Measurements from ENCODE around the gene SLC12A8.
A peak's percentile ranks its signal among the peaks of the same experiment; 100 is the strongest.

SLC12A8 gene

GRCh38 chr3:125150525-125151441, 61.8 kb downstream of the SLC12A8 start:
- DNase-seq = no peak

DNA sequence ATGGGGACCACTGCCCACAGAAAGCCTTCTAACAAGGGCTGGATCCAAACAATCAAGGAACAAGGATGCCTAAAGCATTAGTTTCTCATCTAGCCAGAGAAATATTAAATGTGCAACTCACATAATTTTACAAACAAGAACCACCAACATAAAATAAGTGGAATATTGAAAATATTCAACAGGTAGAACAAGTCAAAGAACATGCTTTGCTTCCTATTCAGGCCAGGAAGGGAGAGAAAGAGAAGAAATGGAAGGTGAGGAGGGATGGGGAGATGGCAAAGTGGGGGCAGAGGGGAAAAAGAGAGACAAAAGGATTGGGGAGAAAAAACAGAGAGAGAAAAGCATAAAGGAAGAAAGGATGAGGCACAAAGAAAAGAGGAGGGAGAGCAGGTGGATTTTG, 63.1 kb downstream of the SLC12A8 start:
- DNase-seq = no peak

GRCh38 chr3:125148836-125149235, 63.7 kb downstream of the SLC12A8 start:
- no peak for DNase-seq

GRCh38 chr3:125148016-125148812, 64.3 kb downstream of the SLC12A8 start:
- DNase-seq = no peak

DNA sequence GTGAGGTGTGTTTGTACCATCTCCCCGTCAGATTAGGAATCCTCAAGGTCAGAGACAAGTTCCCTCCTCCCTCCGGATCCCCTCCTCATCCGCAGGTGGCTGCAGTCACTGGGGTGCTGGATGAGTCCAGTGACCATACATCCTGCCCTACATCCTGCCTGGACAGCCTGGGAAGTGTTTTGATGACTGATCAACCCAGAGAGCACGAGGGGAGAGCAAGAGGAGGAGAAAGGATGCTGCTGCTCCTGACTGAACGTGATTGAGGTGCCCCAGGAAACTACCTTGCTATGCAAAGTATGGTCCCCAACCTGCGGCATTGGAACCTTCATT, 65.1 kb downstream of the SLC12A8 start:
- no peak for DNase-seq

DNA sequence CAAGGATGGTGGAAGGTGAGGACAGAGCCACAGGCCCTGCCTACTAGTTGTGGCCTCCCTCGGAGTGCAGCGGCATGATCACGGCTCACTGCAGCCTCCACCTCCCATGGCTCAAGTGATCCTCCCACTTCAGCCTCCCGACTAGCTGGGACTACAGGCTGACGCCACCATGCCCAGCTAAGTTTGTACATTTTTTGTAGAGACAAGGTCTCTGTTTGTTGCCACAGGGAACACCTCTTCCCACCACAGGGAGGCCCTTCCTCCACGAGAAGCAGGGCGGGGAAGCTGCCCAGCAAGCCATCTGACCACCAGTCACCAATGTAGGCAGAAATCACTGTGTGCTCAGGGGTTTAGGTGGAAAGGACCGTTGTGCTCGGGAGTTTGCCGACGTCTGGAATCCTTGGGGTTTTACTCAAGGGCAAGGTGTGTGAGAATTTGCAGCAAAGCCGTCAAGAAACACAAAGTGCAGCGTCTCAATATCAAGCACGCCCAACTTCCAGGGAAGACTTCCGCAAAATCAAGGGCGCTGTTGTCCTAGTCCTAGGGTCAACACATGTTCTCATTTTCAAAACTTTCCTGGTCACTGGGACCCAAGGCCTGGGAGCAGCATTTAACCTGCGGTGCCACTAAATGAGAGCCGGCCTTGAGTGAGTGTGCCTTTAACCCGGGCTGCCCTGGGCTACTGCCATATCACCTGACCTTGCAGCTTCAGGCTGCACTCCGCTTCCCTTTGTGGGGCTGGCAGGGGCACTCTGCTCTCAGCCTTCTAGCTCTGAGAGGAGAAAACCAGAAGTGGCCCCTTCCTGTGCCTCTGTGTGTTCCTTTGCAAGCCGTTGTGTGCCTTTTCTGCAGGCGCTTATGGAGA, 65.7 kb downstream of the SLC12A8 start:
- DNase-seq = no peak

DNA sequence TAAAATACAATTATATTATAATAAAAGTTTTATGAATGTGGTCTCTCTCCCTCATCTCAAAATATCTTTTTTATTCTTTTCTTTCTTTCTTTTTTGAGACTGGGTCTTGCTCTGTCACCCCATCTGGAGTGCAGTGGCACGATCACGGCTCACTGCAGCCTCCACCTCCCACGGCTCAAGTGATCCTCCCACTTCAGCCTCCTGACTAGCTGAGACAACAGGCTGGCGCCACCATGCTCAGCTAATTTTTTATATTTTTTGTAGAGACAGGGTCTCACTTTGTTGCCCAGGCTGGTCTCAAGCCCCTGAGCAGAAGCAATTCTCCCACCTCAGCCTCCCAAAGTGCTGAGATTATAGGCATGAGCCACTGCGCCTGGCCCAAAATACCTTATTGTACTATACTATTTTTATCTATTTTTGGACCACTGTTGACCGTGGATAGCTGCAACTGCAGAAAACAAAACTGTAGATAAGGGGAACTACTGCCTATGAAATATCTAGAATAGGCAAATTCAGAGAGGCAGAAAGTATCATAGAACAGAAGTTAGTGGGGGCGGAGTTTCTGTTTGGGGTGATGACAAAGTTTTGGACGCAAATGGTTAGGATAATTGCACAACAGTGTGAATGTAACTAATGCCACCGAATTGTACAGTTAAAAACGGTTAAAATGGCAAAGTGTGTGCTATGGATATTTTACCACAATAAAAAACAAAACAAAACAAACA, 66.6 kb downstream of the SLC12A8 start:
- no peak for DNase-seq

GRCh38 chr3:125144653-125145314, 67.8 kb downstream of the SLC12A8 start:
- DNase-seq = no peak

DNA sequence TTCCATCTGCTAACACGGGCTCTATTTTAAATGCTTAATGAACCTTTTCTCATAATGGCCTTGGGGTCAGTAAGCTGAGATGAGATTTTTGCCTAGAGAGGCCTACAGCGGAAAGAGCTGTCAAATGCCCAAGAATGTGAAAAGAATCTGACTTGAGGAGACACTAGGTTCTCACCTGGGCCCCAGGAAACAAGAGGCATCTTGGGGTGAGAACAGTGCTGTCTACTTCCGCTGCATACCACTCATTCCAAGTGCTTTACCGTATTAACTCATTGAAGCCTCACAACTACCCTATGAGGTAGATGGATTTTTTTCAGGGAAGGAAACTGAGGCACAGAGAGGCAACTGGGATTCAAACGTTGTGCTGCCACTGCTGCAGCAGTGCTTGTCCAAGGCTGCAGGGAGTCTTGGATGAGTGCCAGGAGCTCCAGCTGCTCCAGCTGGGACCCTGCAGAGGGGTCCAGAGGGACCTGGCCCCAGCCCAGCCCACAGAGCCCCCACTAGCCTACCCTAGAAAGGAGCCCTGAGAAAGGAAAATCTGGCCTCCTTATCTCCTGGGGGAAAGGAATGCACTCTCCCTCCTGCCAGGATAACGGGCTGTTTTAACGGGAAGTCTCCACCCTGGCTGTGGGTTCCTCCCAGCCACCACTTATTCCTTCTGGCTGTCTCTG, 68.4 kb downstream of the SLC12A8 start:
- no peak for DNase-seq

GRCh38 chr3:125143538-125143937, 69.0 kb downstream of the SLC12A8 start:
- DNase-seq = no peak

GRCh38 chr3:125142940-125143339, 69.6 kb downstream of the SLC12A8 start:
- no peak for DNase-seq

GRCh38 chr3:125142420-125142778, 70.1 kb downstream of the SLC12A8 start:
- no peak for DNase-seq

- DNase-seq = peak; percentile 14
Measured at GRCh38 chr3:125141596-125142419, 70.7 kb downstream of the SLC12A8 start.

DNA sequence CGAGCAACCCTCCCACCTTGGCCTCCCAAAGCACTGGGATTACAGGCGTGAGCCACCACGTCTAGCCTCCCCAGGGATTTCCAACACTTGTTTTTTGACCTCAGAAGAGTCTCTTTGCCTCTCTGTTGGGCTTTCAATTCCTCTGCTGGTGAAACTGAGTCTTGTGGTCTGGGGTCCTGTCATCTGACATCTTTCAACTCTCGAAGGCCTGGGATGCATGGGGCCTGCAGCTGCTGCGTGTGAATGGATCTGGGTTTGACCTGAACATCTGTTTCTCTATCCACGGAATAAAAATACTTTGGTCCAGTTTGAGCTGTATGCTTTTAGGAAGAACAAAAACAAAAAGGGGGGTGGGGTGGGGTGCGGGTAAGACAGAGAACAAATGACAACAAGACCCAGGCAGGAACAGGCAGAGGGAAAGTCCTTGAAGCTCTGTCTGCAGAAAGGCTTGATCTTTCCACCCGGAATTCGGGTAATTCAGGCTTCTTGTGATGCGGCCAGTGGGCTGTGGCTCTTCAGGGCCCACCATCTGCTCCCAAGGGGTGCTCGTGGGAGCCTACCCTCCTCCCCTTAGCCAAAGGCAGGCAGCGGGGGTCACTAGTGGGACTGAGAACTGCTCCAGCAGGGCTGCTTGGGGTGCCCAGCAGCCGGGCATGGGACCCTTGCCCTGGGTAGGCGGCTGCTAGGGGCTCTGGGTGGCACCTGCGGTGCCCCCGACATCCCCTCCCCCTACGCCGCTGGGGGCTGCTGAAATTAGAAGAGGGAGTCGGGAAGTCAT, 71.5 kb downstream of the SLC12A8 start:
- DNase-seq = no peak

DNA sequence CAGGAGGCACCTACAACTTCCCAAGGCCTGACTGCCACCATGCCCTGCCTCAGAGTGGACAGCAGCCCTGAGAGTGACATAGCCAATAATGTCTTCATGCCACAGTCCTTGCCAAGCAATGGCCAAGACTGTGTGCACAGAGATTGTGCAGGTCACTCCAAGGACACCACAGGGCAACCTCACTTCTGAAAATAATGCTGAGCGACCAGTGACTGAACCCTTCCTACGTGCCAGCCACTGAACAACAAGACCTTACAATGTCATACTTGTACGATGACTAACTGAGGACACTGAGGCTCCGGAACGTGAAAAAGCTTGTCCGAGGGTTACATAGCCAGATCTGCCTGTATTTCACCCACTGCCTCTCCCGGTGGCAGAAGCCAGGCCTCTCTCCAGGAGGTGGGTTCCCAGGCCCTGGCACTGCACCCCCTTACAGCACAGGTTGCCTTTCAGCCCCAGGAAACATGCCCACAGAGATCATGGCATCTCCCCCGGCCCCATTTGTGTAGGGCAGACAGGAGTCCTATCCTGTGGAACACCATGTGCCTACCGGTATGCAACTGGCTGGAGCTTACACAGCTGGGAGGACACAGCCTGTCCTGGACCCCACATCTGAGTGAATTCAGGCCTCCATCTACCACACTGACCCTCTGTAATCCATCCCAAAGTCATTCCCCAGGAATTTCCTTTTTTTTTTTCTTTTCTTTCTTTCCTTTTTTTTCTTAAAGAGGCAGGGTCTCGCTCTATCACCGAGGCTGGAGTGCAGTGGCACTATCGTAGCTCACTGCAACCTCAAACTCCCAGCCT, 72.3 kb downstream of the SLC12A8 start:
- DNase-seq = no peak

- no peak for DNase-seq
Measured at GRCh38 chr3:125139386-125139785, 73.2 kb downstream of the SLC12A8 start.

DNA sequence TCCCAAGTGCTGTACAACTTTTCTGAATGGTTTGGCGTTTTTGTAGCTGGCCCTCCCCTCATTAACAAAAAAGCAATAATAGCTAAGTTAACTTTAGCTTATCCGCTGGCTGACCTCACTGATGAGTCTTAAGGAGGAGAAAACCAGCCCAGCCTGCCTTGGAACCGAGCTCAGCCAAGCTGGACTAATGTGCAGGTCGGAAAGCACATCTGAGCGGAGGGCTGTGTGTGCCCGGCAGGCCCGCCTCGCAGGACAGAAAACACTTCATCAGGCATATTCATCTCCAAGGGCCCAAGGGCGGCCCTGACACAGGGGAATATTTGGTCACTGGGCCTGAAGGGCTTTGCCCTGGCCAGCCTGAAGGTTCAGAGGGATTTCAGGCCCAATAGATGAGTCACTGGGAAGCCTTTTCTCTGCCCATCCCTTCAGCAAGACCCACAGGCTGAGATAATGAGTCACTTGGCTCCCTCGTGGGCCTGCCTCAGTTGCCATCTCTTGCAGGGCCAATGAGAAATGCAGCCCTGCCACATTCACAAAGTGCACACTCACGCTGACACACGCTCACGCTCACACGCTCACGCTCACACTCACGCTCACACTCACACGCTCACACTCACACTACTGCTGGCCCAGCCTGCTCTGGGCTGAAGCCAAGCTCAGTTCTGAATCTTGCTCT, 75.1 kb downstream of the SLC12A8 start:
- no peak for DNase-seq

DNA sequence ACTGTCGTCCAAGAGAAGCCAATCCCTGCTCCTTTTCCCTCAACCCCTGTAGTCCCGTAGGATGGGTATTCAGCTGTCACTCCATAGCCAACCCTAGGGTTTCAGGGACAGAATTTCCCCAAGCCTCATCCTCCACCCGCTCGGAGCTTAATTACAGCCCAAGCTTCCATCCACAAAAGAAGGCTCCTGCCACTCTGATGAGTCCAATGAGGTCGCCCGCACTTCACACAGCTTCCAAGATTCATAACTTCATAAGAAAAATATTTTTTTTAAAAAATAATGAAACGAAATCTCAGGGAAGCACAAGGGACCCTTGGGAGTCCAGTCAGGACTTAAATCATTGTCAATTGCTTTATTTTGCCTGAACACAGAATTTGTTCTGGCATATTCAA, 75.6 kb downstream of the SLC12A8 start:
- no peak for DNase-seq
